A673 (cell line): Measurements from ENCODE around the gene RIPOR1.

ENCODE experiments used
- EZH2 ChIP-seq: fragments of 200-600 bp; sonication (generic); IDR thresholded peaks from 2 replicates; pipeline ENCODE4 v1.6.1; 2017; ENCODE audit warnings: borderline replicate concordance, low read depth, mild to moderate bottlenecking, mixed read lengths, antibody characterized with exemption, low read length; ENCODE audit not compliant: poor library complexity, severe bottlenecking
- TF ChIP-seq, protein P1 (sequence below): fragments of 300-800, 200-600 bp; sonication (generic); conservative IDR thresholded peaks from 2 replicates; pipeline ENCODE4 v1.5.1; 2017; ENCODE audit warnings: low read depth, mild to moderate bottlenecking, antibody characterized with exemption, low read length, moderate library complexity, mixed read lengths

DNA sequence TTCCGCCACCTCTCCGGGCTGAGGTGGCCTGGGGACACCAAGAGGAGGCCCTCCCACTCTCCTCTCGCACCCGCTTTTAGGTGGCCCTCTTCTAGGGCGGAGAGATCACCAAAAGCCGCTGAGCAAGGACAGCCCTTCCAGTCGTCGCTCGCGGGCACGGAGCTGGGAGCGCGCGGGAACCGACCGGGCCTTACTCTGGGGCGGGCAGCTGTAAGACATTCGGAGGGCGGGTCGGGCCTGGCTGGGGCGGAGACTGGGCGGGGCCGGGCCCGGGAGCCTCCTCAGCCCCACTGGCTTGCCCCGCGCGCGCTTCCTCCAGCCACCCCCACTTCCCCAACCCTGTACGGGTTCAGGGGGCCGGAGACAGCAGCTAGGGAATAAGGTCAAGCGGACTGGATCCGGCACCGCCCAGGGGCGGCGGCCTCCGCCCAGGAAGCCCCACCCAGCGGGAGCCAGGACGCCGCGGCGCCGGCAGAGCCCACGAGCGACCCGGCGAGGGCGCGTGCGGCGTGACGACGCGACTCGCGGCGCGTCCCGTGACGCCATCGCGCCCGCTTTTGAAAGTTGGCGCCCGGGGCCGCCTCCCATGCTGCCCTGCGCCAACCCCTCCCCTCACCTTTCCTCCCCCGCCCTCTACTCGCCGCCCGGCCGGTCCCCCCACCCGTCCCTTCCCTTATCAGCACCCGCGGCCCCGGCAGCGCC, 33.3 kb downstream of the RIPOR1 start:
- no peak for TF ChIP-seq EZH2
- TF ChIP-seq, protein P1, sequence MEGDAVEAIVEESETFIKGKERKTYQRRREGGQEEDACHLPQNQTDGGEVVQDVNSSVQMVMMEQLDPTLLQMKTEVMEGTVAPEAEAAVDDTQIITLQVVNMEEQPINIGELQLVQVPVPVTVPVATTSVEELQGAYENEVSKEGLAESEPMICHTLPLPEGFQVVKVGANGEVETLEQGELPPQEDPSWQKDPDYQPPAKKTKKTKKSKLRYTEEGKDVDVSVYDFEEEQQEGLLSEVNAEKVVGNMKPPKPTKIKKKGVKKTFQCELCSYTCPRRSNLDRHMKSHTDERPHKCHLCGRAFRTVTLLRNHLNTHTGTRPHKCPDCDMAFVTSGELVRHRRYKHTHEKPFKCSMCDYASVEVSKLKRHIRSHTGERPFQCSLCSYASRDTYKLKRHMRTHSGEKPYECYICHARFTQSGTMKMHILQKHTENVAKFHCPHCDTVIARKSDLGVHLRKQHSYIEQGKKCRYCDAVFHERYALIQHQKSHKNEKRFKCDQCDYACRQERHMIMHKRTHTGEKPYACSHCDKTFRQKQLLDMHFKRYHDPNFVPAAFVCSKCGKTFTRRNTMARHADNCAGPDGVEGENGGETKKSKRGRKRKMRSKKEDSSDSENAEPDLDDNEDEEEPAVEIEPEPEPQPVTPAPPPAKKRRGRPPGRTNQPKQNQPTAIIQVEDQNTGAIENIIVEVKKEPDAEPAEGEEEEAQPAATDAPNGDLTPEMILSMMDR = no peak
